GM12892 (cell line): ENCODE measurements around the gene ZNF697. TPM values are rescaled to one million over a fixed set of nuclear protein-coding genes. Genes with fewer than 3 reads are reported as not detected.
"Not testable (repeated sequence)": the region's sequence is repeated elsewhere in the genome, so short reads cannot be mapped to it uniquely, and the experiment has no call there.

Experiments
- DNase-seq: peaks from one replicate; pipeline ENCODE4 v3.0.0; 2011; ENCODE audit not compliant: insufficient read length
- FAIRE-seq: peaks from 2 replicates; lab custom pipeline; 2011; peaks lifted over from hg19 to GRCh38; lab: Jason Lieb, UNC
- POLR2A ChIP-seq: IDR thresholded peaks from 2 replicates; pipeline ENCODE4 v1.6.1; 2011; ENCODE audit warnings: low read depth, low read length, control low read depth
- POLR2AphosphoS5 ChIP-seq: IDR thresholded peaks from 2 replicates; pipeline ENCODE4 v1.6.1; 2011; ENCODE audit warnings: low read depth, low read length, control low read depth
- TAF1 ChIP-seq: IDR thresholded peaks from 2 replicates; pipeline ENCODE4 v1.6.1; 2011; ENCODE audit warnings: low read depth, mild to moderate bottlenecking, control low read depth, low read length, borderline replicate concordance
- polyA plus RNA-seq: library from polyadenylated mRNA; unstranded; fragments of >200 nt; gene quantifications from one replicate; pipeline ENCODE4 v1.2.1, GENCODE V29; 2012; ENCODE audit warnings: missing spikeins, inconsistent platforms; ENCODE audit not compliant: missing spikeins

Gene ZNF697
- polyA plus RNA-seq, result 0.78 TPM

DNA sequence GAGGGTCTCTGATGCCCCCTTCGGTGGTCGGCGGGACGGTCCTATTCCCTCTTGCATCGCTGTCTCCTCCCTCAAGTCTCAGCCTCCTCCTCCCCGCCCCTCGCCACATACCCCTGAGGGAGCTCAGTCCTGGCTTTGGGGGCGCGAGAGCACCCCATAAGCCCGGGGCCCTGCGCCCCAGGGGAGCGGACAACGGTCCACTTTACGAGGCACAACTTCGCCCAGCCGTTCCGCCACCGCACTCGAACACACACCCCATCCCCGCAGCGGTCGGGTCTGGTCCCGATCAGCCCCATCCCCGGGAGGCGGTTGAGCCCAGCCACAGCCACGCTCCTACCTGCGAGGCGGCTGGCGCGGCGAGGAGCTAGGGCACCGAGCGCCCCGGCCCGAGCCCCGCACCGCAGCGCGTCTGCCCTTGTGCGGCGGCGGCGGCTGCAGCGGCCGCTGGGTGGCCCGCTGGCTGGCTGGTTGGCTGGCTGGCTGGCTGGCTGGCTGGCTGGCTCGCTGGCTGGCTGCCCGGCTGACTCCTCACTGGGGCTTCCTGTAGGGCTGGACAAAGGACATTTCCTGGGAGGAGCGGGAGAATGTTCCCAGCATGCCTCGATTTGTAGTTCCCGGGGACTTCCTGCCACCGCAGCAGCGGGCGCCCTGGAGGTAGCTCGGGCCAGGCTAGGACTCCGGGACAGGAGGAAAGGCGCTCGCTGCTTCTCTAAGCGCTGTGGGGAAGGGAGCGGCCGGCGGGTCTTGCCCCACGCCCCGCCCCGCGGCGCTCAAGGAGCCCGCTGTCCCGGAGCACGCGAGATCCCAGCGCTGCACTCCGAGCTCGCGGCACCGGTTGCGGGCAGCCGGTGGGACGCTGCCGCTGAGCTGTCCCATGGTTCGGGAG, at the start of gene ZNF697:
TSS of gene ZNF697 (minus strand) at position 533 of the 886 bp plus-strand sequence. CDS start 22,166 bp downstream, outside the sequence.
- FAIRE-seq (peak; percentile 83), DNase-seq (peak; percentile 71)
- TF ChIP-seq POLR2A (no peak; the same call in 1 of the 2 replicates), TAF1 (no peak), POLR2AphosphoS5 (no peak)

GRCh38 chr1:119697598-119697997, 49.5 kb upstream of the ZNF697 start:
- FAIRE-seq (no peak), DNase-seq (no peak)
- TF ChIP-seq POLR2AphosphoS5 (no peak), TAF1 (no peak), POLR2A (no peak)

GRCh38 chr1:119696863-119697262, 48.8 kb upstream of the ZNF697 start:
- DNase-seq, FAIRE-seq: not testable (repeated sequence)

DNA sequence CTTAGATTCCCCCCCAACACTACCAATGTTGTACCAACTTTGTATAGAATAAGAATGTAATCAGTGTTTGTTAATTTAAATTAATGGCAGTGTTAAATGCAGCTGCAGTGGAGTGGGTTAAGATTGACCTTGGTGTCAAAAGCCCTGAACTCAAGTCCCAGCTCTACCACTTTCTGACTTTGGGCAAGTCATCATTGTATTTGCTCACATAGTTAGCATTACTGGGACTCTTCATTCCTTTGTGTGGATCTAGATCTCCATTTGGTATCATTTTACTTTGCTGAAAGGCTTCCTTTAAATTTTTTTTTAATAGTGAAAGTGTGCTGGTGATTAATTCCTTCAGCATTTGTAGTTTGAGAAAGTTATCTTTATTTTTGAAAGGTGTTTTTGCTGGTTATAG, 41.4 kb upstream of the ZNF697 start:
- no peak for FAIRE-seq
- TF ChIP-seq POLR2A, result no peak
- TF ChIP-seq POLR2AphosphoS5, result no peak
- TF ChIP-seq TAF1, result no peak

DNA sequence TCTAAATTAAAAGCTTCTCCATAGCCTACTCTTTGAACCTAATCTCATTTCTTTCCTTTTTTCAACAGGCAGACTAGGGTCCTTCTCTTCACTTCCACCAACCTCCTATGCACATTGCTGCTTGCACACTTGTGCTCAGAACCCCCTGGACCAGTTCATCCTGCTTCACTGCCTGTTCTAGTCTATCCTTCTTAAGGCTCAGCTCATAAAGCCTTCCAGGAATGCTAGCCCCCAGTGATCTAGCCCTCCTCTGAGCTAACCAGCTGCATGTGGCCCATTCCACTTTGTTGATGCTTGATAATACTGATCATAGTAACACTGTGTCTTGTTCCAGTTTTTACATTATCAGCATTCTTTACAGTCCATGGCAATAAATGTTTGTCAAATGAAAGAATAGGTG, 40.7 kb upstream of the ZNF697 start:
- FAIRE-seq, result no peak
- TF ChIP-seq POLR2AphosphoS5 (no peak), POLR2A (no peak), TAF1 (no peak)

More for the DNA sequence above, 41.4 kb upstream of the ZNF697 start:
- no peak for DNase-seq

DNA sequence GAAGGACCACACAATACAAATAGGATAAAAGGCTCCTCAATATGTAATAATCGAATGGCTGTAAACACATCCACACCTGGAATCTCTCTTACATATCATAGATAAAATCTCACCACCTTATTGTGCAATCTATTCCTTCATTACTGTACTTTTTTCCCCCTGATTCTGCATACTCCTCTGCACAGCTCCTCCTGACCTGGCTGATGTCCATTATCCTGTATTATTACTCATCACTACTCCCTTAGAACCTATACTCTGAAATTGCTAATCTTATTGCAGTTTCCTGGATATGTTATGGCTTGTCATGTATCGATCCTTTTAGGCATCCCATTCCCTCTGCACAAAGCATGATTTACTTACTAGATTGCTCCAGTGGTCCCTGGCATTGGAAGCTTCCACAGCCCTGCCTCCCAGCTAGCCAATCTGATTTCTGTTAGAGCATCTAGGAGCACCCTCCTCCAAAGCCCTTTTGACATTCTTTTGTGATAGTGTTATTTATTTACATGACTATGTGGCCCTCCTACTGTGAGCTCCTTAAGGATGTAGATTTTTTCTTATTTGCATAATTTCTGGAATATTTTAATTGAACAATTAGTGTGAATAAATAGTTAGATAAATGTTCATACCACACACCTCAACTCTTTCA, 39.5 kb upstream of the ZNF697 start:
- TF ChIP-seq POLR2AphosphoS5 (no peak), POLR2A (no peak), TAF1 (no peak)
- DNase-seq, result no peak
- no peak for FAIRE-seq

More for the DNA sequence above, 40.7 kb upstream of the ZNF697 start:
- no peak for DNase-seq

DNA sequence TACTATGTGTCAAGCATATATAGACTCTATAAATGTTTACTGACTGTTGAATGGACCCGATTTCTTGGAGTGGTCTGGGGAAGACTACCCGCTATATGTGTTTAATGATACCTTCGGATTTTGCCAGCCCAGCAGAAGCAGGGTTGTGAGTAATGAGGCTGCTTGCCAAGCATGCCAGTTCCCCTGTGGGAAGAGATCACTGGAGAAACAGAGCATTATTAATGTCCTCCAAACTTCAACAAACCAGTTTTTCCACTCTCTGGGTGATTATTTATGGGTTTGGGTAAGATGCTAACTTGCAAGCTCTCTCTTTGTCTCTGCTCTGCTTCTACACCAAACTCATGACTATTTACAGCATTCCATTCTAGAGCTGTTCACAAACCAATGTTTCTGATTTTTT, 38.6 kb upstream of the ZNF697 start:
- DNase-seq, result no peak
- TF ChIP-seq POLR2AphosphoS5, result no peak
- no peak for TF ChIP-seq POLR2A
- TF ChIP-seq TAF1, result no peak
- FAIRE-seq, result no peak

GRCh38 chr1:119683893-119684292, 35.8 kb upstream of the ZNF697 start:
- FAIRE-seq, result no peak
- no peak for DNase-seq
- TF ChIP-seq POLR2AphosphoS5 (no peak), POLR2A (no peak), TAF1 (no peak)

GRCh38 chr1:119682141-119682540, 34.1 kb upstream of the ZNF697 start:
- FAIRE-seq (no peak), DNase-seq (no peak)
- TF ChIP-seq TAF1 (no peak), POLR2A (no peak), POLR2AphosphoS5 (no peak)

DNA sequence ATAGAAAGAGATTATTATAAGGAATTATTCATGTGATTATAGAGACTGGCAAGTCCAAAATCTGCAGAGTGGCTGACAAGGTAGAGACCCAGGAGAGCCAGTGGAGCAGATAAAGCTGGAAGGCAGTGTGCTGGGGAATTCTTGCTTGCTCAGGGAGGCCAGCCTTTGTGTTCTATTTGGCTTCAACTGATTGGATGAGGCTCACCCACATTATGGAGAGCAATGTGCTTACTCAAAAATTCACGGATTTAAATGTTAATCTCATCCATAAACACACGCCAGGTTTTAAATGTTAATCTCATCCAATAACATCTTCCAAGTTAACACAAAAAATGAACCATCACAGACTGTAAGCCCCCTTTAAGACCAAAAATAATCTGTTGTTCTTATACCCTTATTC, 33.5 kb upstream of the ZNF697 start:
- DNase-seq (no peak), FAIRE-seq (no peak)
- no peak for TF ChIP-seq TAF1
- no peak for TF ChIP-seq POLR2AphosphoS5

DNA sequence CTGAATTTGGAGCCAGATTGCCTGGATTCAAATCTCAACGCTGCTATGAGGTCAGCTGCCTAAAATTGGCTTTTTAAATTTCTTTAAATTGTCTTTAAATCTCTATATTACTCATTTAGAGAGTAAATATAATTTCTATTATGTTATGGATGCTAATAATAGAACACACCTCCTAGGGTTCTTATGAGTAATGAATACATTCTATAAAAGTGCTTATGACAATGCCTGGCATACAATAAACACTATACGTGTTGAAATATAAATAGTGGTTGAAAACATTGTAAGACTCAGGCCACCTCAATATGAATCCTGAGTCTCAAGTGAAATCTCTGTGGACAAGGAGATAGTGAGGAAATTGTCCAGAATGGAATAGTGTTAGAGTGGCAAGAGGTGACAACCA, 32.7 kb upstream of the ZNF697 start:
- no peak for TF ChIP-seq TAF1
- TF ChIP-seq POLR2AphosphoS5, result no peak
- TF ChIP-seq POLR2A, result no peak
- DNase-seq (no peak), FAIRE-seq (no peak)

DNA sequence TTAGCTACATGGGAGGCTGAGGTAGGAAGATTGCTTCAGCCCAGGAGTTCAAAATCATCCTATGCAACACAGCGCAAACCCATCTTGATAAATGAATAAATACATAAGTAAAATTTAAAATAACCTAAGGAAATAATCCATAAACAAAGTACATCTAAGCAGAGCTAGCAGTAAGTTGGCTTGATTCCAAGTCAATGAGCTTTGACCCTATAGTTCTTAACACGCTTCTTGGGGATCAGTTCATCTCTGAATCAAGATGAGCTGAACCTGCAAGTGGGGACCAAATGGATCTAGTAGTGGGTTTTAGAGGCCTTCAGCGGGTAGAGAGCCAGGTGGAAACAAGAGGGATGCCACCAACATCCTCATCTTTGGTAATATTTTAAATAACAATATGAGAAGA, 32.1 kb upstream of the ZNF697 start:
- DNase-seq (no peak), FAIRE-seq (no peak)
- TF ChIP-seq TAF1 (no peak), POLR2A (no peak), POLR2AphosphoS5 (no peak)

DNA sequence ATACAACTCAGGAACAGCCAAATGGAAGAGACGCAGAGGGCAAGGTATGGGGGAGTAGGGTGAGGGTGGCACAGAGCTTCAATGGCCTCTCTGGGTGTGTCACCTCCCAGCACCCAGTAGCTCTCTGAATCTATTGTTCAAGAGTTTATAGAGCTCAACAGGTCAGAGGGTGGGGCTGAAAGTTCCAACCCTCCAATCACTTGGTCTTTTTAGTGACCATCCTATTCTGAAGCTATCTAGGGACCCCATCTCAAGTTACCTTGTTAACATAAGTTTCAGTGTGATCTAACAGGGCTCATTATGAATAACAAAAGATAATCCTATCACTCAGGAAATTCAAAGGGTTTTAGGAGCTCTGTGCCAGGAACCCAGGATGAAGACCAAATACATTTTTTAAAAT, 31.2 kb upstream of the ZNF697 start:
- FAIRE-seq (no peak), DNase-seq (no peak)
- no peak for TF ChIP-seq TAF1
- TF ChIP-seq POLR2A, result no peak
- TF ChIP-seq POLR2AphosphoS5, result no peak
